IgD-negative memory B cell (primary cell): ENCODE measurements around the gene PSMD6. TPM values are rescaled to one million over a fixed set of nuclear protein-coding genes. Genes with fewer than 3 reads are reported as not detected.

Experiments
- H3K27ac Mint-ChIP-seq, 3 donors: one replicate each; pipeline ENCODE4 v1.8.0; 2020 to 2022; ENCODE audit warnings: mild to moderate bottlenecking in 3 of 3, mixed read lengths in 3 of 3, moderate library complexity in 1 of 3
- H3K27me3 Mint-ChIP-seq: one replicate; pipeline ENCODE4 v1.8.0; 2021; ENCODE audit warnings: mixed read lengths
- H3K36me3 Mint-ChIP-seq: one replicate; pipeline ENCODE4 v1.8.0; 2020; ENCODE audit warnings: mild to moderate bottlenecking, mixed read lengths
- H3K4me1 Mint-ChIP-seq, 3 donors: one replicate each; pipeline ENCODE4 v1.8.0; 2020 to 2022; ENCODE audit warnings: mixed read lengths in 3 of 3, mild to moderate bottlenecking in 1 of 3
- H3K4me3 Mint-ChIP-seq, 4 donors: one replicate each; pipeline ENCODE4 v1.8.0; 2020 to 2022; ENCODE audit warnings: mild to moderate bottlenecking in 4 of 4, mixed read lengths in 4 of 4, moderate library complexity in 3 of 4
- H3K9me3 Mint-ChIP-seq, 3 donors: one replicate each; pipeline ENCODE4 v1.8.0; 2020 to 2021; ENCODE audit warnings: mixed read lengths in 3 of 3, mild to moderate bottlenecking in 1 of 3
- polyA plus RNA-seq: library from polyadenylated mRNA; unstranded; fragments of 300-500 nt; fragmentation: Illumina TruSeq; gene quantifications from one replicate; pipeline ENCODE4 v1.2.3, GENCODE V29; 2021

PSMD6 gene
- polyA plus RNA-seq, 1 donor from 2014 or later: 97.6 TPM

GRCh38 chr3:64053581-64053980 is 30.3 kb upstream of the PSMD6 start:
- Mint-ChIP-seq H3K36me3 (peaks cover 5% of the 10 kb centered on the region), H3K27ac (no peak overlapping the region), H3K4me3 (no peak overlapping the region), H3K27me3 (peaks cover 11% of the 10 kb centered on the region), H3K4me1 (peaks cover 4 to 10% (median 6%) of the 10 kb centered on the region in 3 donors), H3K9me3 (no peaks in the 10 kb centered on the region)

- H3K27me3 Mint-ChIP-seq: peaks cover 11% of the 10 kb centered on the region
- no peak overlapping the region for H3K4me3 Mint-ChIP-seq
- peaks cover 4 to 9% (median 6%) of the 10 kb centered on the region in 3 donors for H3K4me1 Mint-ChIP-seq
- peaks cover 3% of the 10 kb centered on the region for H3K36me3 Mint-ChIP-seq
- H3K27ac Mint-ChIP-seq: no peak overlapping the region
- no peaks in the 10 kb centered on the region for H3K9me3 Mint-ChIP-seq
These were observed 29.8 kb upstream of the PSMD6 start for GRCh38 chr3:64053117-64053516.

- Mint-ChIP-seq H3K4me3 (no peak overlapping the region), H3K9me3 (peaks cover 0 to 3% (median 0%) of the 10 kb centered on the region in 3 donors), H3K4me1 (peaks cover 4 to 7% (median 7%) of the 10 kb centered on the region in 3 donors), H3K27ac (no peak overlapping the region), H3K36me3 (peaks cover 2% of the 10 kb centered on the region), H3K27me3 (peaks cover 9% of the 10 kb centered on the region)
These were observed 26.5 kb upstream of the PSMD6 start for GRCh38 chr3:64049832-64050231.

GRCh38 chr3:64049136-64049535 is 25.8 kb upstream of the PSMD6 start:
- Mint-ChIP-seq H3K27ac (peak overlapping the region in 1 of 3 donors; percentile 62), H3K27me3 (peaks cover 9% of the 10 kb centered on the region), H3K36me3 (no peaks in the 10 kb centered on the region), H3K9me3 (peaks cover 0 to 3% (median 0%) of the 10 kb centered on the region in 3 donors), H3K4me1 (peaks cover 4 to 7% (median 7%) of the 10 kb centered on the region in 3 donors), H3K4me3 (no peak overlapping the region)

GRCh38 chr3:64048631-64049061 is 25.4 kb upstream of the PSMD6 start:
- H3K36me3 Mint-ChIP-seq: no peaks in the 10 kb centered on the region
- peaks cover 9% of the 10 kb centered on the region for H3K27me3 Mint-ChIP-seq
- H3K27ac Mint-ChIP-seq: peak overlapping the region in 1 of 3 donors; percentile 62
- peaks cover 0 to 3% (median 0%) of the 10 kb centered on the region in 3 donors for H3K9me3 Mint-ChIP-seq
- H3K4me3 Mint-ChIP-seq: no peak overlapping the region
- H3K4me1 Mint-ChIP-seq: peaks cover 4 to 8% (median 7%) of the 10 kb centered on the region in 3 donors

- H3K27me3 Mint-ChIP-seq: peaks cover 11% of the 10 kb centered on the region
- peaks cover 4 to 8% (median 7%) of the 10 kb centered on the region in 3 donors for H3K4me1 Mint-ChIP-seq
- no peak overlapping the region for H3K4me3 Mint-ChIP-seq
- H3K27ac Mint-ChIP-seq: peak overlapping the region in 1 of 3 donors; percentile 49
- H3K9me3 Mint-ChIP-seq: peaks cover 0 to 3% (median 0%) of the 10 kb centered on the region in 3 donors
- H3K36me3 Mint-ChIP-seq: no peaks in the 10 kb centered on the region
These were observed 24.5 kb upstream of the PSMD6 start for GRCh38 chr3:64047787-64048186.

GRCh38 chr3:64046996-64047594 is 23.8 kb upstream of the PSMD6 start:
- Mint-ChIP-seq H3K36me3 (no peaks in the 10 kb centered on the region), H3K9me3 (peaks cover 0 to 3% (median 0%) of the 10 kb centered on the region in 3 donors), H3K27me3 (peaks cover 11% of the 10 kb centered on the region), H3K27ac (peak overlapping the region in 1 of 3 donors; percentile 49), H3K4me1 (peaks cover 4 to 8% (median 7%) of the 10 kb centered on the region in 3 donors), H3K4me3 (no peak overlapping the region)

GRCh38 chr3:64046592-64046991 is 23.3 kb upstream of the PSMD6 start:
- peaks cover 4 to 8% (median 7%) of the 10 kb centered on the region in 3 donors for H3K4me1 Mint-ChIP-seq
- no peak overlapping the region for H3K27ac Mint-ChIP-seq
- H3K4me3 Mint-ChIP-seq: no peak overlapping the region
- no peaks in the 10 kb centered on the region for H3K36me3 Mint-ChIP-seq
- peaks cover 11% of the 10 kb centered on the region for H3K27me3 Mint-ChIP-seq
- H3K9me3 Mint-ChIP-seq: peaks cover 0 to 3% (median 0%) of the 10 kb centered on the region in 3 donors

- no peak overlapping the region for H3K4me3 Mint-ChIP-seq
- H3K27ac Mint-ChIP-seq: no peak overlapping the region
- H3K4me1 Mint-ChIP-seq: peaks cover 21 to 26% (median 25%) of the 10 kb centered on the region in 3 donors
- peaks cover 0 to 3% (median 0%) of the 10 kb centered on the region in 3 donors for H3K9me3 Mint-ChIP-seq
- H3K27me3 Mint-ChIP-seq: peaks cover 11% of the 10 kb centered on the region
- no peaks in the 10 kb centered on the region for H3K36me3 Mint-ChIP-seq
These were observed 19.7 kb upstream of the PSMD6 start for GRCh38 chr3:64042952-64043351.

- peaks cover 0 to under 1% (median 0%) of the 10 kb centered on the region in 3 donors for H3K9me3 Mint-ChIP-seq
- H3K27ac Mint-ChIP-seq: peak overlapping the region; percentile 0 to 59 (median 58)
- peaks cover 22 to 26% (median 25%) of the 10 kb centered on the region in 3 donors for H3K4me1 Mint-ChIP-seq
- no peaks in the 10 kb centered on the region for H3K36me3 Mint-ChIP-seq
- peak overlapping the region; percentile 30 to 88 (median 72) for H3K4me3 Mint-ChIP-seq
- H3K27me3 Mint-ChIP-seq: peaks cover 5% of the 10 kb centered on the region
These were observed 16.9 kb upstream of the PSMD6 start for GRCh38 chr3:64039981-64040733.

- peaks cover 5% of the 10 kb centered on the region for H3K27me3 Mint-ChIP-seq
- peaks cover 1 to 2% (median 1%) of the 10 kb centered on the region in 3 donors for H3K9me3 Mint-ChIP-seq
- H3K36me3 Mint-ChIP-seq: no peaks in the 10 kb centered on the region
- H3K4me3 Mint-ChIP-seq: peak overlapping the region in 3 of 4 donors; percentile 23 to 86 (median 26)
- H3K27ac Mint-ChIP-seq: peak overlapping the region in 2 of 3 donors; percentile 55 to 56
- H3K4me1 Mint-ChIP-seq: peaks cover 22 to 26% (median 25%) of the 10 kb centered on the region in 3 donors
These were observed 16.0 kb upstream of the PSMD6 start for GRCh38 chr3:64039332-64039731.

- peaks cover 2 to 6% (median 4%) of the 10 kb centered on the region in 3 donors for H3K9me3 Mint-ChIP-seq
- H3K27me3 Mint-ChIP-seq: peaks cover 5% of the 10 kb centered on the region
- peaks cover 20 to 26% (median 25%) of the 10 kb centered on the region in 3 donors for H3K4me1 Mint-ChIP-seq
- H3K27ac Mint-ChIP-seq: peak overlapping the region in 1 of 3 donors; percentile 13
- H3K4me3 Mint-ChIP-seq: no peak overlapping the region
- no peaks in the 10 kb centered on the region for H3K36me3 Mint-ChIP-seq
These were observed 15.0 kb upstream of the PSMD6 start for GRCh38 chr3:64038253-64038767.

- peaks cover 4% of the 10 kb centered on the region for H3K27me3 Mint-ChIP-seq
- peaks cover 20 to 29% (median 26%) of the 10 kb centered on the region in 3 donors for H3K4me1 Mint-ChIP-seq
- no peak overlapping the region for H3K4me3 Mint-ChIP-seq
- peaks cover 2 to 6% (median 4%) of the 10 kb centered on the region in 3 donors for H3K9me3 Mint-ChIP-seq
- no peaks in the 10 kb centered on the region for H3K36me3 Mint-ChIP-seq
- peak overlapping the region in 1 of 3 donors; percentile 36 for H3K27ac Mint-ChIP-seq
These were observed 13.8 kb upstream of the PSMD6 start for GRCh38 chr3:64037084-64037483.

GRCh38 chr3:64033069-64033468 is 9.8 kb upstream of the PSMD6 start:
- peaks cover 2 to 6% (median 4%) of the 10 kb centered on the region in 3 donors for H3K9me3 Mint-ChIP-seq
- H3K27me3 Mint-ChIP-seq: peaks cover 8% of the 10 kb centered on the region
- H3K4me3 Mint-ChIP-seq: no peak overlapping the region
- H3K4me1 Mint-ChIP-seq: peaks cover 6 to 14% (median 8%) of the 10 kb centered on the region in 3 donors
- no peaks in the 10 kb centered on the region for H3K36me3 Mint-ChIP-seq
- no peak overlapping the region for H3K27ac Mint-ChIP-seq
